ENCODE data around the gene RILPL2.
A peak's percentile ranks its signal among the peaks of the same experiment; 100 is the strongest.
"Not testable (repeated sequence)": the region's sequence is repeated elsewhere in the genome, so short reads cannot be mapped to it uniquely, and the experiment has no call there.

The RILPL2 gene

DNA sequence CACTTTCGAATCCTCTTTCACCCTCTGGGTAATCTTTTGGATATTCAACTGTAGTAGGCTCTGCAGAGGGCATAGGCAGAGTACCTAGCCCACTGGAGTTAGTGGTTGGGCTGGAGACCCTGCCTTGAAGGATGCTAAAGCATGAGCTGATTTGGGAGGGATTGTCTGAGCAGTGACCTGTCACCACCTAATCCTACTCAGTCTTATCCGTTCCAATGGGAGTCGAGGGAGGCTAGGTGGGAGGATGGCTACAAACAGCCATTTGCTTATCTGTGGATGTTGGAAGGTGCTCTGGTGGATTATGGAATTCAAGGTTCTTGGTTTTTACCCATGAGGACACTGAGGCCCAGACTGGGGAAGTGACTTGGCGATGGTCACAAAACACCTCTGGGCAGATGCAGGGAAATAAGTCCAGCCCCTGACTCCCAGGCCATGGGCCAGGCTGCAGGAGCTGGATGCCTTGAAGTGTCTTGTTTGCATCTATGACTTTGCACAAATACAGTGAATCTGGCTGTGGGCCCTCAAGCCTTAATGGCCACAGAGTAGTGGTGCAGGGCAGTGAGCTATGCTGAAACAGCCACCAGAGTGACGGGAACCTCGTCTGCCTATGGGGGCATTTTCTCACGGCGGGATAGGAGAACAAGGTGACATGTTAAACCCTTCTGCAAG, 48.8 kb downstream of the RILPL2 start:
- Histone ChIP-seq H3K4ac (ENCODE audit: low read depth in 1 of 2, low read length in 2 of 2) (peak overlapping the region; percentile 5 to 7), H3K18ac (ENCODE audit: low read depth in 1 of 2, low read length in 2 of 2) (peak overlapping the region in 1 of 2 experiments; percentile 0), H2BK15ac (ENCODE audit: low read depth, poor library complexity, severe bottlenecking) (no peak overlapping the region), H3K4me3 (ENCODE audit: insufficient read depth in 1 of 2, low read depth in 1 of 2, low read length in 2 of 2) (peak overlapping the region in 1 of 2 experiments; percentile 83), H3K79me1 (replicated peaks; ENCODE audit: low read length, poor library complexity, severe bottlenecking) (peaks cover 19% of the 10 kb centered on the region), H3K9ac (ENCODE audit: low read length) (peak overlapping the region; percentile 88), H3K27ac (ENCODE audit: low read length, poor library complexity, severe bottlenecking) (no peak overlapping the region), H2AK5ac (ENCODE audit: low read length, severe bottlenecking) (no peak overlapping the region), H3K27me3 (ENCODE audit: control insufficient read depth in 1 of 2, insufficient read depth in 1 of 2, low read length in 2 of 2) (no peaks in the 10 kb centered on the region), H3K36me3 (ENCODE audit: control insufficient read depth in 1 of 2, insufficient read depth in 2 of 2, low read depth in 1 of 2, low read length in 2 of 2) (peaks cover 21 to 23% of the 10 kb centered on the region in 2 experiments), H2AFZ (ENCODE audit: low read depth, low read length) (no peak overlapping the region), H3K23ac (ENCODE audit: low read length in 2 of 2) (peak overlapping the region in 1 of 2 experiments; percentile 77), H3K4me1 (ENCODE audit: control insufficient read depth, insufficient read depth, low read depth, low read length) (peaks cover 16% of the 10 kb centered on the region), H4K8ac (ENCODE audit: low read length) (no peak overlapping the region), H3K9me3 (ENCODE audit: control insufficient read depth, low read length) (no peaks in the 10 kb centered on the region), H2BK120ac (ENCODE audit: low read depth, low read length) (no peak overlapping the region), H2BK12ac (ENCODE audit: low read length in 2 of 2) (peak overlapping the region in 1 of 2 experiments; percentile 49), H3K4me2 (ENCODE audit: low read length, poor library complexity, severe bottlenecking) (no peak overlapping the region), H2BK5ac (ENCODE audit: low read depth, low read length, poor library complexity, severe bottlenecking) (no peak overlapping the region), H4K91ac (ENCODE audit: low read length) (no peak overlapping the region), H3K14ac (ENCODE audit: low read length in 2 of 2) (peak overlapping the region in 1 of 2 experiments; percentile 12)
- WGBS, result 85% methylated on average over 6 of the region's 8 CpGs
- DNase-seq, result peak; percentile 22

DNA sequence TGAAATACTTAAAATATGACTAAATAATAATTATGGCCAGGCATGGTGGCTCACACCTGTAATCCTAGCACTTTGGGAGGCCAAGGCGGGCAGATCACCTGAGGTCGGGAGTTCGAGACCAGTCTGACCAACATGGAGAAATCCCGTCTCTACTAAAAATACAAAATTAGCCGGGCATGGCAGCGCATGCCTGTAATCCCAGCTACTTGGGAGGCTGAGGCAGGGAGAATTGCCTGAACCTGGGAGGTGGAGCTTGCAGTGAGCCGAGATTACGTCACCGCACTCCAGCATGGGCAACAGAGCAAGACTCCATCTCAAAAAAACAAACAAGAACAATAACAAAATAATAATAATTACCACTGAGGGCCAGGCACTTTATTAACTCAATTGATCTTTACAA, 50.9 kb downstream of the RILPL2 start:
- not testable (repeated sequence) for H2AFZ ChIP-seq (ENCODE audit: low read depth, low read length); H3K4me3 ChIP-seq (ENCODE audit: insufficient read depth in 1 of 2, low read depth in 1 of 2, low read length in 2 of 2); H3K27ac ChIP-seq (ENCODE audit: low read length, poor library complexity, severe bottlenecking); H3K9me3 ChIP-seq (ENCODE audit: control insufficient read depth, low read length); H3K18ac ChIP-seq (ENCODE audit: low read depth in 1 of 2, low read length in 2 of 2); H2BK5ac ChIP-seq (ENCODE audit: low read depth, low read length, poor library complexity, severe bottlenecking); H3K4ac ChIP-seq (ENCODE audit: low read depth in 1 of 2, low read length in 2 of 2); H4K91ac ChIP-seq (ENCODE audit: low read length); H4K8ac ChIP-seq (ENCODE audit: low read length); H3K36me3 ChIP-seq (ENCODE audit: control insufficient read depth in 1 of 2, insufficient read depth in 2 of 2, low read depth in 1 of 2, low read length in 2 of 2); H2BK120ac ChIP-seq (ENCODE audit: low read depth, low read length); DNase-seq; H3K27me3 ChIP-seq (ENCODE audit: control insufficient read depth in 1 of 2, insufficient read depth in 1 of 2, low read length in 2 of 2); H3K23ac ChIP-seq (ENCODE audit: low read length in 2 of 2); H3K4me2 ChIP-seq (ENCODE audit: low read length, poor library complexity, severe bottlenecking); H2AK5ac ChIP-seq (ENCODE audit: low read length, severe bottlenecking); H2BK12ac ChIP-seq (ENCODE audit: low read length in 2 of 2); H2BK15ac ChIP-seq (ENCODE audit: low read depth, poor library complexity, severe bottlenecking); H3K14ac ChIP-seq (ENCODE audit: low read length in 2 of 2)
- H3K79me1 ChIP-seq (replicated peaks; ENCODE audit: low read length, poor library complexity, severe bottlenecking), result peaks cover 15% of the 10 kb centered on the region
- peaks cover 16% of the 10 kb centered on the region for H3K4me1 ChIP-seq (ENCODE audit: control insufficient read depth, insufficient read depth, low read depth, low read length)
- 98% methylated on average over 5 of the region's 9 CpGs for WGBS
- peak overlapping the region; percentile 92 for H3K9ac ChIP-seq (ENCODE audit: low read length)

DNA sequence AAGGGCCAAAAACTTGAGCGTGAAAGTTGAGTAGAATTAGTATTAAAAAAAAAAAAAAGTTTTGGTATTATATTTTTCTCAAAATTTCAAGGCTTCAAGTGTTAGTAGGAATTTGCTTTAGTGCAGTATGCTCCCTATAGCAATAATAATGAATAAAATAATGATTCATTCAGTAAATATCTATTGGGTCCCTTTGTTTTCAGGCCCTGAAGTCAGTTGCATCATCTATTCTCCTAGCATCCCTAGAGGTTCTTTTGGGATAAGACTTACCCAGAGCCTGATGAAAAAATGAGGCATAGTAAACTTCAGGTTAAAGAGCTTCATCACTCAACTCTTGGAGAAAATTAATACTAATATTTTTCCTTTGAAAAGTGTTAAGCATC, 51.5 kb downstream of the RILPL2 start:
- H3K4ac ChIP-seq (ENCODE audit: low read depth in 1 of 2, low read length in 2 of 2), result no peak overlapping the region
- H2BK5ac ChIP-seq (ENCODE audit: low read depth, low read length, poor library complexity, severe bottlenecking), result no peak overlapping the region
- no peaks in the 10 kb centered on the region for H3K27me3 ChIP-seq (ENCODE audit: control insufficient read depth in 1 of 2, insufficient read depth in 1 of 2, low read length in 2 of 2)
- H3K23ac ChIP-seq (ENCODE audit: low read length in 2 of 2), result no peak overlapping the region
- no peak overlapping the region for H3K18ac ChIP-seq (ENCODE audit: low read depth in 1 of 2, low read length in 2 of 2)
- no peak overlapping the region for H2AK5ac ChIP-seq (ENCODE audit: low read length, severe bottlenecking)
- H3K4me3 ChIP-seq (ENCODE audit: insufficient read depth in 1 of 2, low read depth in 1 of 2, low read length in 2 of 2), result peak overlapping the region; percentile 77 to 94
- H3K79me1 ChIP-seq (replicated peaks; ENCODE audit: low read length, poor library complexity, severe bottlenecking), result peaks cover 15% of the 10 kb centered on the region
- no peak overlapping the region for H4K91ac ChIP-seq (ENCODE audit: low read length)
- no CpG with 5 or more reads among the region's 1 CpG for WGBS
- no peak overlapping the region for H2BK15ac ChIP-seq (ENCODE audit: low read depth, poor library complexity, severe bottlenecking)
- peak overlapping the region; percentile 99 for H3K4me2 ChIP-seq (ENCODE audit: low read length, poor library complexity, severe bottlenecking)
- no peak overlapping the region for H3K27ac ChIP-seq (ENCODE audit: low read length, poor library complexity, severe bottlenecking)
- peaks cover 0 to 5% of the 10 kb centered on the region in 2 experiments for H3K36me3 ChIP-seq (ENCODE audit: control insufficient read depth in 1 of 2, insufficient read depth in 2 of 2, low read depth in 1 of 2, low read length in 2 of 2)
- H2AFZ ChIP-seq (ENCODE audit: low read depth, low read length), result no peak overlapping the region
- peaks cover 13% of the 10 kb centered on the region for H3K4me1 ChIP-seq (ENCODE audit: control insufficient read depth, insufficient read depth, low read depth, low read length)
- no peak overlapping the region for H4K8ac ChIP-seq (ENCODE audit: low read length)
- H3K9me3 ChIP-seq (ENCODE audit: control insufficient read depth, low read length), result no peaks in the 10 kb centered on the region
- H2BK120ac ChIP-seq (ENCODE audit: low read depth, low read length), result no peak overlapping the region
- peak overlapping the region; percentile 92 for H3K9ac ChIP-seq (ENCODE audit: low read length)
- peak; percentile 41 for DNase-seq
- H2BK12ac ChIP-seq (ENCODE audit: low read length in 2 of 2), result no peak overlapping the region
- H3K14ac ChIP-seq (ENCODE audit: low read length in 2 of 2), result no peak overlapping the region

DNA sequence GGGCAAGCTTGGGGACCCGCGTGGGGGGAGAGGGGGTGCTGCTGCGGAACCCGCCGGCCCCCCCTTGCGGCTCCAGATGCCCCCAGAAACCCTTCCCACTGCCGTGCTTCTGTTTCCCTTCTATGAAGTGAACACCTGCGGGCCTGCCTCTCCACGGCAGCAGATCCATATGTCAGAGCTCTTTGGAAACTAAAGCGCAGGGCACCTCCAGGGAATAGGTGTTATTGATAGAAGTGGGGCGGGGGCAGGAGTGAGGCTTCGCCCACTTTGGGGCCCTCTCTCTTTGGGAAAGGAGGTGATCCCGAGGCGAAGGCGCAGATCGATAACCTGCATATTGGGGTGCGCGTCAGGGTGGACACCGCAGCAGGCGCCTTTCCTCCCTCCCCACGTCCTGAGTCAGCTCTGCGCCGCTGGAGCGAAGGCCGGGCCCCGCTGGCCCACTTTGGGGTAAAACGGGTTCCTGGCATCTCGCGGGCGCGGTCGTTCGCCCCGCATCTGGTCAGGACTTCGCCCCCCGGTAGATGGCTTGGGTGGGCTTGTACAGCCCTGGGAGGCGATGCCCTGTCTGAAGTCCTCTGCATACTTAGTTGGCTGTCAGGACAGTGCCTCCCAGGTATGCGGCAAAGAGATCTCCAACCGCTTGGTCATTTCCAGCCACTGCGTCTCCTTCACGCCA, 52.0 kb downstream of the RILPL2 start:
- Histone ChIP-seq H3K27ac (ENCODE audit: low read length, poor library complexity, severe bottlenecking) (peak overlapping the region; percentile 7), H3K9ac (ENCODE audit: low read length) (peak overlapping the region; percentile 92), H3K4me3 (ENCODE audit: insufficient read depth in 1 of 2, low read depth in 1 of 2, low read length in 2 of 2) (peak overlapping the region; percentile 77 to 94), H2BK15ac (ENCODE audit: low read depth, poor library complexity, severe bottlenecking) (no peak overlapping the region), H3K4me1 (ENCODE audit: control insufficient read depth, insufficient read depth, low read depth, low read length) (peaks cover 11% of the 10 kb centered on the region), H4K8ac (ENCODE audit: low read length) (no peak overlapping the region), H2AK5ac (ENCODE audit: low read length, severe bottlenecking) (no peak overlapping the region), H3K4ac (ENCODE audit: low read depth in 1 of 2, low read length in 2 of 2) (peak overlapping the region; percentile 51 to 57), H4K91ac (ENCODE audit: low read length) (no peak overlapping the region), H3K9me3 (ENCODE audit: control insufficient read depth, low read length) (no peaks in the 10 kb centered on the region), H3K4me2 (ENCODE audit: low read length, poor library complexity, severe bottlenecking) (peak overlapping the region; percentile 99), H2AFZ (ENCODE audit: low read depth, low read length) (peak overlapping the region; percentile 99), H3K14ac (ENCODE audit: low read length in 2 of 2) (peak overlapping the region in 1 of 2 experiments; percentile 26), H2BK12ac (ENCODE audit: low read length in 2 of 2) (peak overlapping the region in 1 of 2 experiments; percentile 45), H3K23ac (ENCODE audit: low read length in 2 of 2) (peak overlapping the region in 1 of 2 experiments; percentile 83), H2BK120ac (ENCODE audit: low read depth, low read length) (peak overlapping the region; percentile 29), H2BK5ac (ENCODE audit: low read depth, low read length, poor library complexity, severe bottlenecking) (no peak overlapping the region), H3K36me3 (ENCODE audit: control insufficient read depth in 1 of 2, insufficient read depth in 2 of 2, low read depth in 1 of 2, low read length in 2 of 2) (no peaks in the 10 kb centered on the region), H3K18ac (ENCODE audit: low read depth in 1 of 2, low read length in 2 of 2) (peak overlapping the region in 1 of 2 experiments; percentile 73), H3K27me3 (ENCODE audit: control insufficient read depth in 1 of 2, insufficient read depth in 1 of 2, low read length in 2 of 2) (no peaks in the 10 kb centered on the region), H3K79me1 (replicated peaks; ENCODE audit: low read length, poor library complexity, severe bottlenecking) (peaks cover 15% of the 10 kb centered on the region)
- under 1% methylated on average over 35 of the region's 41 CpGs for WGBS
- peak; percentile 49 for DNase-seq
